Progenitor cell of endocrine pancreas (in vitro differentiated cells): Measurements from ENCODE around the gene GTF3C1. TPM values are rescaled to one million over a fixed set of nuclear protein-coding genes. Genes with fewer than 3 reads are reported as not detected.

Source experiments
- DNase-seq: peaks from one replicate; pipeline ENCODE4 v3.0.0; 2021; ENCODE audit warnings: low spot score; ENCODE audit not compliant: unreplicated experiment
- H3K27ac Mint-ChIP-seq: 2 replicates; pipeline ENCODE4 v1.8.0; 2021; ENCODE audit warnings: mild to moderate bottlenecking, moderate library complexity, mixed read lengths
- H3K27me3 Mint-ChIP-seq: 2 replicates; pipeline ENCODE4 v1.8.0; 2021; ENCODE audit warnings: mixed read lengths
- H3K36me3 Mint-ChIP-seq: 2 replicates; pipeline ENCODE4 v1.8.0; 2022; ENCODE audit warnings: mixed read lengths; ENCODE audit not compliant: insufficient read depth
- H3K4me1 Mint-ChIP-seq: 2 replicates; pipeline ENCODE4 v1.8.0; 2021; ENCODE audit warnings: low read depth, mixed read lengths
- H3K4me3 Mint-ChIP-seq: 2 replicates; pipeline ENCODE4 v1.8.0; 2021; ENCODE audit warnings: low read depth, mild to moderate bottlenecking, moderate library complexity, mixed read lengths
- H3K9me3 Mint-ChIP-seq: 2 replicates; pipeline ENCODE4 v1.8.0; 2021; ENCODE audit warnings: low read depth, mixed read lengths
- CTCF ChIP-seq: fragments of 200-600 bp; sonication (generic); IDR thresholded peaks from one replicate; pipeline ENCODE4 v1.5.0; 2021; ENCODE audit warnings: antibody characterized with exemption, mild to moderate bottlenecking; ENCODE audit not compliant: unreplicated experiment
- total RNA-seq: library from RNA; stranded (reverse); gene quantifications from 2 replicates; pipeline ENCODE4 v1.2.1, GENCODE V29; 2021

Gene GTF3C1
- total RNA-seq, 1 donor from 2014 or later: 106 TPM

GRCh38 chr16:27432558-27432957, 117.2 kb downstream of the GTF3C1 start:
- peak; percentile 6 for DNase-seq
- H3K4me3 Mint-ChIP-seq: no peak overlapping the region
- no peaks in the 10 kb centered on the region for H3K36me3 Mint-ChIP-seq
- H3K27me3 Mint-ChIP-seq: peaks cover 12% of the 10 kb centered on the region
- H3K9me3 Mint-ChIP-seq: no peaks in the 10 kb centered on the region
- H3K4me1 Mint-ChIP-seq: no peaks in the 10 kb centered on the region
- H3K27ac Mint-ChIP-seq: no peak overlapping the region
- no peak for TF ChIP-seq CTCF

- no peak overlapping the region for H3K4me3 Mint-ChIP-seq
- peaks cover 12% of the 10 kb centered on the region for H3K27me3 Mint-ChIP-seq
- no peaks in the 10 kb centered on the region for H3K36me3 Mint-ChIP-seq
- no peaks in the 10 kb centered on the region for H3K9me3 Mint-ChIP-seq
- no peaks in the 10 kb centered on the region for H3K4me1 Mint-ChIP-seq
- TF ChIP-seq CTCF: no peak
- DNase-seq: peak; percentile 4
- no peak overlapping the region for H3K27ac Mint-ChIP-seq
Observed at GRCh38 chr16:27431773-27432532, 117.8 kb downstream of the GTF3C1 start.

GRCh38 chr16:27430923-27431484, 118.7 kb downstream of the GTF3C1 start:
- Mint-ChIP-seq H3K4me1 (no peaks in the 10 kb centered on the region), H3K4me3 (no peak overlapping the region), H3K27ac (no peak overlapping the region), H3K9me3 (no peaks in the 10 kb centered on the region), H3K36me3 (no peaks in the 10 kb centered on the region), H3K27me3 (peaks cover 12% of the 10 kb centered on the region)
- peak; percentile 7 for DNase-seq
- TF ChIP-seq CTCF: no peak

- H3K4me1 Mint-ChIP-seq: no peaks in the 10 kb centered on the region
- H3K27ac Mint-ChIP-seq: no peak overlapping the region
- peaks cover 12% of the 10 kb centered on the region for H3K27me3 Mint-ChIP-seq
- H3K4me3 Mint-ChIP-seq: no peak overlapping the region
- DNase-seq: no peak
- TF ChIP-seq CTCF: no peak
- H3K36me3 Mint-ChIP-seq: no peaks in the 10 kb centered on the region
- H3K9me3 Mint-ChIP-seq: no peaks in the 10 kb centered on the region
Observed at GRCh38 chr16:27430512-27430911, 119.2 kb downstream of the GTF3C1 start.

GRCh38 chr16:27429981-27430441, 119.7 kb downstream of the GTF3C1 start:
- TF ChIP-seq CTCF: no peak
- no peaks in the 10 kb centered on the region for H3K4me1 Mint-ChIP-seq
- H3K9me3 Mint-ChIP-seq: no peaks in the 10 kb centered on the region
- H3K36me3 Mint-ChIP-seq: no peaks in the 10 kb centered on the region
- peaks cover 12% of the 10 kb centered on the region for H3K27me3 Mint-ChIP-seq
- no peak overlapping the region for H3K27ac Mint-ChIP-seq
- H3K4me3 Mint-ChIP-seq: no peak overlapping the region
- peak; percentile 6 for DNase-seq
